Psoas muscle (tissue), 8 donors: ENCODE results near the gene COIL. TPM values are rescaled to one million over a fixed set of nuclear protein-coding genes. Genes with fewer than 3 reads are reported as not detected.

Source experiments
- ATAC-seq, 4 donors: fragments of 200-7000 bp; cut with Tn5 transposase; one replicate each; pipeline ENCODE4 v1.9.1; 2020; ENCODE audit warnings: moderate library complexity in 3 of 4, mild to moderate bottlenecking in 2 of 4
- DNase-seq, 2 donors: peaks; one replicate each; pipeline ENCODE4 v3.0.0-alpha.2; 2020
- H3K27ac ChIP-seq: fragments of 200-600 bp; one replicate; pipeline ENCODE4 v1.8.0; 2022
- H3K27me3 ChIP-seq, 3 donors: fragments of 200-600 bp in 1 of 3; one replicate each; pipeline versions ENCODE4 v1.6.1 to v1.8.0; 2013 to 2022; ENCODE audit warnings: low read length in 2 of 3, mild to moderate bottlenecking in 2 of 3, moderate library complexity in 1 of 3; ENCODE audit not compliant: insufficient read depth in 3 of 3
- H3K36me3 ChIP-seq, 2 donors: fragments of 200-600 bp in 1 of 2; one replicate each; pipeline versions ENCODE4 v1.6.1 to v1.8.0; 2013 to 2022; ENCODE audit warnings: low read depth in 1 of 2, mild to moderate bottlenecking in 1 of 2, moderate library complexity in 1 of 2; ENCODE audit not compliant: insufficient read depth in 1 of 2
- H3K4me1 ChIP-seq: fragments of 200-600 bp; one replicate; pipeline ENCODE4 v1.8.0; 2022
- H3K4me3 ChIP-seq: fragments of 200-600 bp; one replicate; pipeline ENCODE4 v1.8.0; 2022; ENCODE audit warnings: mild to moderate bottlenecking
- H3K9me3 ChIP-seq: fragments of 200-600 bp; one replicate; pipeline ENCODE4 v1.8.0; 2022
- WGBS, 3 donors: extraction: QIAGEN DNeasy Blood & Tissue Kit; methylation state at CpG; one replicate each; pipeline versions ENCODE4 v1.1.6 to v1.1.7; 2013; 5-methylcytosine and 5-hydroxymethylcytosine counted together
- intact Hi-C, 2 donors: fragments of 100-400 bp; cut with DNase I; formaldehyde crosslinking; loops; one replicate each; pipeline versions ENCODE4 v1.11.0 to v1.14.2; 2022
- polyA plus RNA-seq, 3 donors: library from polyadenylated mRNA; stranded (reverse); fragments of 200-250 nt; gene quantifications; one replicate each; pipeline ENCODE4 v1.2.3, GENCODE V29; 2013
- total RNA-seq, 4 donors: library from RNA; stranded (reverse); fragmentation: NEBNext Ultra II Directional in 2 of 4; extraction: Animal tissue kit (Norgen Biotek cat#: 25700) in 2 of 4; gene quantifications; one replicate each; pipeline versions ENCODE4 v1.2.1 to v1.2.4, GENCODE V29; 2021 to 2023
- TF ChIP-seq, protein P1 (sequence below): fragments of 200-600 bp; IDR thresholded peaks from one replicate; pipeline ENCODE4 v1.8.0; 2022; ENCODE audit warnings: antibody characterized with exemption
- donor health status: healthy with polysubstance abuse.
- donor health status: DM: no; HTN: no; CAD: no; lungs with moderate emphysema.
- donor health status: Bipolar disorder and iron deficiency.
- donor health status: healthy.
- donor health status: DM: yes; HTN: yes; CAD: no.
- donor health status: DM: no; HTN: no; CAD: no.
- donor health status: DM: no; HTN: no; CAD: no.
- donor health status: DM: yes; HTN: yes; CAD: no.

Gene COIL
- total and polyA plus RNA-seq, 7 donors = 6.6 to 12.3 (median 9.2) TPM

DNA sequence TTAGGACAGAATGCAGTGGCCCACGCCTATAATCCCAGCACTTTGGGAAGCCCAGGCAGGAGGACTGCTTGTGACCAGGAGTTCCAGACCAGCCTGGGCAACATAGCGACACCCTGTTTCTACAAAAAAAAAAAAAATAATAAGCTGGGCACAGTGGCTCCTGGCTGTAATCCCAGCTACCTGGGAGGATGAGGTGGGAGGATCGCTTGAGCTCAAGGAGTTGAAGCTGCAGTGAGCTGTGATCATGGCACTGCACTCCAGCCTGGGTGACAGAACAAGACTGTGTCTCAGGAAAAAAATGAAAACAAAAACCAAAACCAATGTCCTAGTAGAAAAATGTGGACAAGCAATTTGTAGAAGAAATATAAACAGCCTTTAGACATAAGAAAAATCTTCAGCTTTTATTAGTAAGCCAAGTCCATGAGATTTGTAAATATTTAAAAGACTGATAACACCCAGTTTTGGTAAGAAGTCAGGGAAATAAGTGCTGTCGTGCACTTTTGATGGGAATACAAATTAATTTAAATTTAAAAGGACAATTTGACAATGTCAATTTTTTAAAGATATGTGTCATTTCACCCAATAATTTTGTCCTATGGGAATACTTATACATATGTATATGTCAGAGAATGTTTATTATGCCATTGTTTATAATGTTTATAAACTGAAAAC, 28.2 kb upstream of the COIL start:
- 97 to 99% (median 98%) methylated on average over 4 of the region's 4 CpGs for WGBS, 3 donors
- Histone ChIP-seq H3K4me3 (no peak overlapping the region), H3K4me1 (peaks cover 2% of the 10 kb centered on the region), H3K27me3 (no peaks in the 10 kb centered on the region), H3K27ac (no peak overlapping the region), H3K9me3 (no peaks in the 10 kb centered on the region), H3K36me3 (peaks cover 0 to 76% of the 10 kb centered on the region in 2 donors)
- intact Hi-C loops = no loop called here
- ATAC-seq (no peak), DNase-seq (no peak)
- TF ChIP-seq, protein P1, sequence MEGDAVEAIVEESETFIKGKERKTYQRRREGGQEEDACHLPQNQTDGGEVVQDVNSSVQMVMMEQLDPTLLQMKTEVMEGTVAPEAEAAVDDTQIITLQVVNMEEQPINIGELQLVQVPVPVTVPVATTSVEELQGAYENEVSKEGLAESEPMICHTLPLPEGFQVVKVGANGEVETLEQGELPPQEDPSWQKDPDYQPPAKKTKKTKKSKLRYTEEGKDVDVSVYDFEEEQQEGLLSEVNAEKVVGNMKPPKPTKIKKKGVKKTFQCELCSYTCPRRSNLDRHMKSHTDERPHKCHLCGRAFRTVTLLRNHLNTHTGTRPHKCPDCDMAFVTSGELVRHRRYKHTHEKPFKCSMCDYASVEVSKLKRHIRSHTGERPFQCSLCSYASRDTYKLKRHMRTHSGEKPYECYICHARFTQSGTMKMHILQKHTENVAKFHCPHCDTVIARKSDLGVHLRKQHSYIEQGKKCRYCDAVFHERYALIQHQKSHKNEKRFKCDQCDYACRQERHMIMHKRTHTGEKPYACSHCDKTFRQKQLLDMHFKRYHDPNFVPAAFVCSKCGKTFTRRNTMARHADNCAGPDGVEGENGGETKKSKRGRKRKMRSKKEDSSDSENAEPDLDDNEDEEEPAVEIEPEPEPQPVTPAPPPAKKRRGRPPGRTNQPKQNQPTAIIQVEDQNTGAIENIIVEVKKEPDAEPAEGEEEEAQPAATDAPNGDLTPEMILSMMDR = no peak

DNA sequence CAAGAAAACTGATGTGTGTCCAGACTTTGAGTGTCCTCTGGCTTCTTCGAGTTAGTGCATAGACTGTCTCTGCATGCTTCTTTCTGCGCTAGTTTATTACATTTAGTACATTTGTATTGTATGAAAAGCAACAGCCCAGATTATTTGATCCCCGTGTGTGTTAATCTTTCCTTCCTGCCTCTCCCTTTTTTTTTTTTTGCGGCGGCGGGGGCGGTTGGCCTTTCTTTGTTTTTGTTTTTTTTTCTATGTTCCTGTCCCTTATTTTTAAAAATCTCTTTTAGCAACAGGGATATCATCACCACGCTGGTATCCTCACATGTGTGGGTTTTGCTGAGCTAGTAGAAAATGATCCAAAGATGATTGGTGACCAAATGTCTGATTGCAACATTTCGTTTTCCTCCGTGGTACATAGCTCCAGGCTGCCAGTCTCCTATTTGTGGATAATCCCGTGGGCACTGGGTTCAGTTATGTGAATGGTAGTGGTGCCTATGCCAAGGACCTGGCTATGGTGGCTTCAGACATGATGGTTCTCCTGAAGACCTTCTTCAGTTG, 26.5 kb upstream of the COIL start:
- Histone ChIP-seq H3K4me3 (no peak overlapping the region), H3K27me3 (no peaks in the 10 kb centered on the region), H3K27ac (no peak overlapping the region), H3K9me3 (no peaks in the 10 kb centered on the region), H3K36me3 (peaks cover 0 to 80% of the 10 kb centered on the region in 2 donors), H3K4me1 (no peaks in the 10 kb centered on the region)
- 53 to 68% (median 61%) methylated on average over 11 of the region's 11 CpGs for WGBS, 3 donors
- ATAC-seq (peak in 3 of 4 donors; percentile 35 to 58 (median 50)), DNase-seq (no peak)
- TF ChIP-seq, protein P1 = no peak
- intact Hi-C loops = no loop called here

DNA sequence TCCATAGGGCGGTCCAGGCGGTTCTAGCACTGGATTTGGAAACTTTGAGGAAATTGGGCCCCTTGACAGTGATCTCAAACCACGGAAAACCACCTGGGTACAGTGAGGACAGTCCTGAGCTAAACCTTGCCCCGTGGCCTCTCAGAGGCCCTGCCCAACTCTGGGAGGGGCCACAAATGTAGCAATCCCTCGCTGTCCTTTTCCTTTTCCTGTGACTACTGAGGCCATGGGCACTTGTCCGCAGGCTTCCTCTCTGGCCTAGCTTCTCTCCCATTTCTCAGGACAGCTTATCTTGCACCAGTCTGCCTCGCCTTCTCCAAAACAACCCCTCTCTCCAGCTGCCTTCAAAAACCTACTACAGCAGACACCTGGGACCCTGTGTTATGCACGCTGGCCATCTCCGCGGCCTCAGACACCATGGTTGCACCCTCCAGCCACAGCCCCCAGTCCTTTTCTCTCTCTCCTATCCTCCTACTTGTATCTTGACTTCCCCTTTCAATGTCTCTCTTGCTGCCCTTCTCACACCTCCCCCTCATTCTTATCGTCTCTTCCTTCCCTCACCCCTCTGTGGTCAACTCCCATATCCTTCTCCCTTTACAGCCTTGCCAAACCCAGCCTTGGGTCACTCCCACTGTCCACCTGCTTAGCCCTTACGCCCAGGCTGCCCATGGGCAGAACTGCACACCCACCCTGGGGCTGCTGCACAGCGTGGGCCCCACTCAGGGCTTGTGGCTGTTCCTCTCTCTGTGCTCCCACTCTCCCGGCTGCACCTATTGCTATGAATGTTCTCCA, 24.7 kb upstream of the COIL start:
- TF ChIP-seq, protein P1 = no peak
- ATAC-seq (no peak), DNase-seq (no peak)
- Histone ChIP-seq H3K4me1 (no peaks in the 10 kb centered on the region), H3K36me3 (peaks cover 0 to 78% of the 10 kb centered on the region in 2 donors), H3K4me3 (no peak overlapping the region), H3K27ac (no peak overlapping the region), H3K27me3 (no peaks in the 10 kb centered on the region), H3K9me3 (no peaks in the 10 kb centered on the region)
- intact Hi-C loops = no loop called here
- 92 to 95% (median 92%) methylated on average over 14 of the region's 14 CpGs for WGBS, 3 donors

DNA sequence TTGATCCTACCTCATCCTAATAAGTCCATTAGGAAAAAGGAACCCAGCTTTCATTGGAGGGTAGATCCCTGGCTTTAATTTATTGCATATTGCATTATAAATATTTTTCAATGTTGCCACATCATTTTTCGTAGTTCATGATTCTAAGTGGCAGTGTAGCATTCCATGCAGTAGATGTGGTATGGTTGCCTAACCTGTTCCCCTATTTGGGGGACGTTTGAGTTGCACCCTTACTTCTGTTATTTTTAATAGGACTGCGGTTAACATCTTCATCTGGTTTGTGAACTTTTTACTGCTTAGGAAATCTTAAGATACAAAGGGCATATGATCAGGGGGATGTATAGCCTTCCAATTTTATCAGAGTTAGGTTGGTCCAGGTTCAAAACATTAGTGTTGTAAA, 22.5 kb upstream of the COIL start:
- 82 to 88% (median 84%) methylated on average over 3 of the region's 3 CpGs for WGBS, 3 donors
- H3K36me3 ChIP-seq = peaks cover 0 to 57% of the 10 kb centered on the region in 2 donors

More for the DNA sequence above, 22.5 kb upstream of the COIL start:
- Histone ChIP-seq H3K9me3 (no peaks in the 10 kb centered on the region), H3K4me3 (no peak overlapping the region), H3K27me3 (no peaks in the 10 kb centered on the region), H3K4me1 (peaks cover 6% of the 10 kb centered on the region), H3K27ac (no peak overlapping the region)
- no peak for ATAC-seq
- intact Hi-C loops = no loop called here
- DNase-seq = no peak
- TF ChIP-seq, protein P1 = no peak
